ENCODE results near the gene DUSP11. TPM values are rescaled to one million over a fixed set of nuclear protein-coding genes. Genes with fewer than 3 reads are reported as not detected.
"Not testable (repeated sequence)": the region's sequence is repeated elsewhere in the genome, so short reads cannot be mapped to it uniquely, and the experiment has no call there.

The DUSP11 gene
- total RNA-seq, 1 experiment from 2014 or later = 84.2 TPM

- H3K27me3 ChIP-seq (ENCODE audit: low read length) = no peaks in the 10 kb centered on the region
- H3K27ac ChIP-seq (ENCODE audit: low read length) = no peak overlapping the region
- H3K4me2 ChIP-seq (ENCODE audit: low read depth, low read length, poor library complexity, severe bottlenecking) = no peak overlapping the region
- H3K4me1 ChIP-seq (ENCODE audit: low read length) = peaks cover 35% of the 10 kb centered on the region
- peak overlapping the region; percentile 2; the same call in 1 of the 2 replicates for H2AFZ ChIP-seq (ENCODE audit: low read length)
- no peak overlapping the region for H3K9ac ChIP-seq (ENCODE audit: low read length)
- no peaks in the 10 kb centered on the region for H3K9me2 ChIP-seq (replicated peaks; ENCODE audit: insufficient read depth, low read length)
- no peak overlapping the region for H3K4me3 ChIP-seq (ENCODE audit: low read length)
- H3K79me2 ChIP-seq (ENCODE audit: low read length) = peaks cover 9% of the 10 kb centered on the region
- H4K20me1 ChIP-seq (ENCODE audit: insufficient read depth, low read depth, low read length) = no peaks in the 10 kb centered on the region
- no peaks in the 10 kb centered on the region for H3K36me3 ChIP-seq (ENCODE audit: insufficient read depth, low read length)
- H3K9me3 ChIP-seq (ENCODE audit: low read length) = no peaks in the 10 kb centered on the region
- DNase-seq = no peak
Measured at GRCh38 chr2:73823416-73823815, 43.5 kb upstream of the DUSP11 start.

- peak overlapping the region; percentile 36; the same call in 1 of the 2 replicates for H3K27ac ChIP-seq (ENCODE audit: low read length)
- peaks cover 5% of the 10 kb centered on the region for H3K79me2 ChIP-seq (ENCODE audit: low read length)
- H2AFZ ChIP-seq (ENCODE audit: low read length) = peak overlapping the region; percentile 2
- H3K4me1 ChIP-seq (ENCODE audit: low read length) = peaks cover 34% of the 10 kb centered on the region
- H3K9ac ChIP-seq (ENCODE audit: low read length) = peak overlapping the region; percentile 34
- no peaks in the 10 kb centered on the region for H3K9me3 ChIP-seq (ENCODE audit: low read length)
- no peaks in the 10 kb centered on the region for H4K20me1 ChIP-seq (ENCODE audit: insufficient read depth, low read depth, low read length)
- H3K4me3 ChIP-seq (ENCODE audit: low read length) = peak overlapping the region; percentile 8; the same call in 1 of the 2 replicates
- no peaks in the 10 kb centered on the region for H3K36me3 ChIP-seq (ENCODE audit: insufficient read depth, low read length)
- peak overlapping the region; percentile 45 for H3K4me2 ChIP-seq (ENCODE audit: low read depth, low read length, poor library complexity, severe bottlenecking)
- DNase-seq = no peak
- no peaks in the 10 kb centered on the region for H3K9me2 ChIP-seq (replicated peaks; ENCODE audit: insufficient read depth, low read length)
- no peaks in the 10 kb centered on the region for H3K27me3 ChIP-seq (ENCODE audit: low read length)
Measured at GRCh38 chr2:73822991-73823390, 43.1 kb upstream of the DUSP11 start.

- Histone ChIP-seq H3K4me1 (ENCODE audit: low read length) (peaks cover 27% of the 10 kb centered on the region), H3K79me2 (ENCODE audit: low read length) (no peaks in the 10 kb centered on the region), H3K9me3 (ENCODE audit: low read length) (no peaks in the 10 kb centered on the region), H3K9me2 (replicated peaks; ENCODE audit: insufficient read depth, low read length) (no peaks in the 10 kb centered on the region), H2AFZ (ENCODE audit: low read length) (peak overlapping the region; percentile 2), H3K4me2 (ENCODE audit: low read depth, low read length, poor library complexity, severe bottlenecking) (peak overlapping the region; percentile 45), H3K9ac (ENCODE audit: low read length) (peak overlapping the region; percentile 34; the same call in 1 of the 2 replicates), H3K27ac (ENCODE audit: low read length) (peak overlapping the region; percentile 36), H3K4me3 (ENCODE audit: low read length) (peak overlapping the region; percentile 8; the same call in 1 of the 2 replicates), H3K27me3 (ENCODE audit: low read length) (no peaks in the 10 kb centered on the region), H4K20me1 (ENCODE audit: insufficient read depth, low read depth, low read length) (no peaks in the 10 kb centered on the region), H3K36me3 (ENCODE audit: insufficient read depth, low read length) (no peaks in the 10 kb centered on the region)
- peak; percentile 86 for DNase-seq
Measured at GRCh38 chr2:73822276-73822675, 42.4 kb upstream of the DUSP11 start.

- DNase-seq = no peak
- H3K4me1 ChIP-seq (ENCODE audit: low read length) = peaks cover 26% of the 10 kb centered on the region
- no peaks in the 10 kb centered on the region for H3K9me3 ChIP-seq (ENCODE audit: low read length)
- H3K4me2 ChIP-seq (ENCODE audit: low read depth, low read length, poor library complexity, severe bottlenecking) = peak overlapping the region; percentile 45
- H3K36me3 ChIP-seq (ENCODE audit: insufficient read depth, low read length) = no peaks in the 10 kb centered on the region
- no peaks in the 10 kb centered on the region for H3K9me2 ChIP-seq (replicated peaks; ENCODE audit: insufficient read depth, low read length)
- H3K4me3 ChIP-seq (ENCODE audit: low read length) = no peak overlapping the region
- H2AFZ ChIP-seq (ENCODE audit: low read length) = no peak overlapping the region
- H3K79me2 ChIP-seq (ENCODE audit: low read length) = no peaks in the 10 kb centered on the region
- no peaks in the 10 kb centered on the region for H4K20me1 ChIP-seq (ENCODE audit: insufficient read depth, low read depth, low read length)
- H3K27ac ChIP-seq (ENCODE audit: low read length) = no peak overlapping the region
- H3K9ac ChIP-seq (ENCODE audit: low read length) = no peak overlapping the region
- no peaks in the 10 kb centered on the region for H3K27me3 ChIP-seq (ENCODE audit: low read length)
Measured at GRCh38 chr2:73821669-73822068, 41.8 kb upstream of the DUSP11 start.

- no peaks in the 10 kb centered on the region for H3K36me3 ChIP-seq (ENCODE audit: insufficient read depth, low read length)
- DNase-seq = no peak
- H3K9ac ChIP-seq (ENCODE audit: low read length) = no peak overlapping the region
- H3K27ac ChIP-seq (ENCODE audit: low read length) = no peak overlapping the region
- H3K9me3 ChIP-seq (ENCODE audit: low read length) = no peaks in the 10 kb centered on the region
- H3K4me1 ChIP-seq (ENCODE audit: low read length) = peaks cover 26% of the 10 kb centered on the region
- H3K4me3 ChIP-seq (ENCODE audit: low read length) = no peak overlapping the region
- no peaks in the 10 kb centered on the region for H4K20me1 ChIP-seq (ENCODE audit: insufficient read depth, low read depth, low read length)
- no peaks in the 10 kb centered on the region for H3K27me3 ChIP-seq (ENCODE audit: low read length)
- H3K79me2 ChIP-seq (ENCODE audit: low read length) = no peaks in the 10 kb centered on the region
- no peak overlapping the region for H3K4me2 ChIP-seq (ENCODE audit: low read depth, low read length, poor library complexity, severe bottlenecking)
- H3K9me2 ChIP-seq (replicated peaks; ENCODE audit: insufficient read depth, low read length) = no peaks in the 10 kb centered on the region
- peak overlapping the region; percentile 38 for H2AFZ ChIP-seq (ENCODE audit: low read length)
Measured at GRCh38 chr2:73821227-73821626, 41.3 kb upstream of the DUSP11 start.

GRCh38 chr2:73818296-73818695 lies 38.4 kb upstream of the DUSP11 start:
- no peaks in the 10 kb centered on the region for H4K20me1 ChIP-seq (ENCODE audit: insufficient read depth, low read depth, low read length)
- H3K27me3 ChIP-seq (ENCODE audit: low read length) = no peaks in the 10 kb centered on the region
- H3K9me3 ChIP-seq (ENCODE audit: low read length) = no peaks in the 10 kb centered on the region
- no peak overlapping the region for H3K9ac ChIP-seq (ENCODE audit: low read length)
- no peak for DNase-seq
- H3K79me2 ChIP-seq (ENCODE audit: low read length) = no peaks in the 10 kb centered on the region
- H3K27ac ChIP-seq (ENCODE audit: low read length) = no peak overlapping the region
- peaks cover 25% of the 10 kb centered on the region for H3K4me1 ChIP-seq (ENCODE audit: low read length)
- no peaks in the 10 kb centered on the region for H3K9me2 ChIP-seq (replicated peaks; ENCODE audit: insufficient read depth, low read length)
- no peak overlapping the region for H3K4me3 ChIP-seq (ENCODE audit: low read length)
- no peak overlapping the region for H3K4me2 ChIP-seq (ENCODE audit: low read depth, low read length, poor library complexity, severe bottlenecking)
- no peaks in the 10 kb centered on the region for H3K36me3 ChIP-seq (ENCODE audit: insufficient read depth, low read length)
- H2AFZ ChIP-seq (ENCODE audit: low read length) = no peak overlapping the region

GRCh38 chr2:73812635-73813034 lies 32.7 kb upstream of the DUSP11 start:
- no peak overlapping the region for H3K9ac ChIP-seq (ENCODE audit: low read length)
- H3K4me2 ChIP-seq (ENCODE audit: low read depth, low read length, poor library complexity, severe bottlenecking) = no peak overlapping the region
- no peaks in the 10 kb centered on the region for H3K9me3 ChIP-seq (ENCODE audit: low read length)
- H4K20me1 ChIP-seq (ENCODE audit: insufficient read depth, low read depth, low read length) = no peaks in the 10 kb centered on the region
- no peak overlapping the region for H3K27ac ChIP-seq (ENCODE audit: low read length)
- no peaks in the 10 kb centered on the region for H3K79me2 ChIP-seq (ENCODE audit: low read length)
- H2AFZ ChIP-seq (ENCODE audit: low read length) = no peak overlapping the region
- H3K9me2 ChIP-seq (replicated peaks; ENCODE audit: insufficient read depth, low read length) = no peaks in the 10 kb centered on the region
- H3K27me3 ChIP-seq (ENCODE audit: low read length) = no peaks in the 10 kb centered on the region
- DNase-seq = no peak
- H3K4me3 ChIP-seq (ENCODE audit: low read length) = no peak overlapping the region
- H3K36me3 ChIP-seq (ENCODE audit: insufficient read depth, low read length) = no peaks in the 10 kb centered on the region
- no peaks in the 10 kb centered on the region for H3K4me1 ChIP-seq (ENCODE audit: low read length)

- Histone ChIP-seq H3K4me3 (ENCODE audit: low read length) (no peak overlapping the region), H3K4me1 (ENCODE audit: low read length) (no peaks in the 10 kb centered on the region), H3K27ac (ENCODE audit: low read length) (no peak overlapping the region), H3K4me2 (ENCODE audit: low read depth, low read length, poor library complexity, severe bottlenecking) (no peak overlapping the region), H3K9me2 (replicated peaks; ENCODE audit: insufficient read depth, low read length) (no peaks in the 10 kb centered on the region), H3K79me2 (ENCODE audit: low read length) (no peaks in the 10 kb centered on the region), H3K9ac (ENCODE audit: low read length) (no peak overlapping the region), H3K27me3 (ENCODE audit: low read length) (no peaks in the 10 kb centered on the region), H4K20me1 (ENCODE audit: insufficient read depth, low read depth, low read length) (no peaks in the 10 kb centered on the region), H3K36me3 (ENCODE audit: insufficient read depth, low read length) (no peaks in the 10 kb centered on the region), H3K9me3 (ENCODE audit: low read length) (no peaks in the 10 kb centered on the region), H2AFZ (ENCODE audit: low read length) (no peak overlapping the region)
- no peak for DNase-seq
Measured at GRCh38 chr2:73811878-73812277, 32.0 kb upstream of the DUSP11 start.

GRCh38 chr2:73783883-73784282 lies 4.0 kb upstream of the DUSP11 start, which contains the start of gene C2orf78:
Gene C2orf78 (plus strand): TSS chr2:73784183. CDS start chr2:73784310, 127 bp downstream.
- not testable (repeated sequence) for H3K27me3 ChIP-seq (ENCODE audit: low read length); H4K20me1 ChIP-seq (ENCODE audit: insufficient read depth, low read depth, low read length); H3K4me3 ChIP-seq (ENCODE audit: low read length); H3K27ac ChIP-seq (ENCODE audit: low read length); DNase-seq; H3K36me3 ChIP-seq (ENCODE audit: insufficient read depth, low read length); H3K9ac ChIP-seq (ENCODE audit: low read length); H3K9me3 ChIP-seq (ENCODE audit: low read length); H3K4me2 ChIP-seq (ENCODE audit: low read depth, low read length, poor library complexity, severe bottlenecking); H3K9me2 ChIP-seq (replicated peaks; ENCODE audit: insufficient read depth, low read length)
- Histone ChIP-seq H3K79me2 (ENCODE audit: low read length) (peaks cover 10% of the 10 kb centered on the region), H3K4me1 (ENCODE audit: low read length) (peaks cover 10% of the 10 kb centered on the region), H2AFZ (ENCODE audit: low read length) (0 out of 2 replicates have a peak within 1 kb of the TSS, but pooled peaks have one; percentile 38)

Data from Karpas-422 (cell line).